ENCODE results near the gene CDHR5. TPM values are rescaled to one million over a fixed set of nuclear protein-coding genes. Genes with fewer than 3 reads are reported as not detected.

The CDHR5 gene
- total and polyA plus RNA-seq, 9 of the 15 experiments (the other 6 are each of a cell fraction or from before 2014, with no cell fraction given) = 0.16 TPM; not detected in 8

DNA sequence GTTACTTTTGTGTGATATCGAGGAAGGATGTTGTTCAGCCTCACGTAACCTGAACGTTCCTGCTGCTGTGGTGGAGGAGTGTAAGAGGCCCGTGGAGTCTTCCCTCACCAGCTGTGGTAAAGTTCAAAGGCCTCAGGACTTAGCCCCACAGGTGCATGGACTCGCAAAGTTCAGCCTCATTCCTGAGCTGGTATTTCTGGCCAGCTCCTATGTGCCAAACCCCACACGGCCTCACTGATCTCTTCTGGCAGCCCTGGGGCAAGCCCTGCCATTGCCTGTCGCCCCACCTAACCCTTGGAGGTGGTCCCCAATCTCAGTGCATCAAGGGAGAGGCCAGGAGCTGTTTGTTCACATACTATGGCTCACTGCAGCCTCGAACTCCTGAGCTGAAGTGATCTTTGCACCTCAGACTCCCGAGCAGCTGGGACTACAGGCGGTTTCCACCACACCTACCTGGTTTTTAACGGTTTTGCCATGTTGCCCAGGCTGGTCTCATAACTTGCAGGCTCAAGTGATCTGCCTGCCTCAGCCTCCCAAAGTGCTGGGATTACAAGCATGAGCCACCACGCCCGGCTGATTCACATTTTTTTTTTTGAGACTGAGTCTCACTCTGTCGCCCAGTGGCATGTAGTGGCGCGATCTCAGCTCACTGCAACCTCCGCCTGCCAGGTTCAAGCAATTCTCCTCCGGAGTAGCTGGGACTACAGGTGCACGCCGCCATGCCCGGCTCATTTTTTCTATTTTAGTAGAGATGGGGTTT lies 46.3 kb downstream of the CDHR5 start:
- H4K20me1 ChIP-seq (replicated peaks; ENCODE audit: control insufficient read depth, insufficient read depth, low read length) = peaks cover 43% of the 10 kb centered on the region
- no peak for FAIRE-seq
- TF ChIP-seq POLR2AphosphoS2 (IDR thresholded peaks at IDR 0.05; ENCODE audit: low read length) (no peak), POU5F1 (IDR thresholded peaks at IDR 0.05; ENCODE audit: borderline replicate concordance, low read depth, low read length, partially characterized antibody) (no peak), SREBF1 (IDR thresholded peaks at IDR 0.05; ENCODE audit: borderline replicate concordance, low read depth, low read length) (no peak), ZNF717 (CRISPR knock-in tag; IDR thresholded peaks at IDR 0.05) (no peak), LCOR (CRISPR knock-in tag; IDR thresholded peaks at IDR 0.05) (no peak), GTF2A2 (tag; IDR thresholded peaks at IDR 0.05) (no peak), MCM2 (IDR thresholded peaks at IDR 0.05; ENCODE audit: low read depth) (no peak), PRPF4 (IDR thresholded peaks at IDR 0.05; ENCODE audit: insufficient read depth, low read depth, low read length, poor library complexity, severe bottlenecking) (no peak), ASH1L (IDR thresholded peaks at IDR 0.05; ENCODE audit: borderline replicate concordance, low read depth, partially characterized antibody) (no peak), ZC3H8 (IDR thresholded peaks at IDR 0.05) (no peak)
- TF ChIP-seq, protein P1, sequence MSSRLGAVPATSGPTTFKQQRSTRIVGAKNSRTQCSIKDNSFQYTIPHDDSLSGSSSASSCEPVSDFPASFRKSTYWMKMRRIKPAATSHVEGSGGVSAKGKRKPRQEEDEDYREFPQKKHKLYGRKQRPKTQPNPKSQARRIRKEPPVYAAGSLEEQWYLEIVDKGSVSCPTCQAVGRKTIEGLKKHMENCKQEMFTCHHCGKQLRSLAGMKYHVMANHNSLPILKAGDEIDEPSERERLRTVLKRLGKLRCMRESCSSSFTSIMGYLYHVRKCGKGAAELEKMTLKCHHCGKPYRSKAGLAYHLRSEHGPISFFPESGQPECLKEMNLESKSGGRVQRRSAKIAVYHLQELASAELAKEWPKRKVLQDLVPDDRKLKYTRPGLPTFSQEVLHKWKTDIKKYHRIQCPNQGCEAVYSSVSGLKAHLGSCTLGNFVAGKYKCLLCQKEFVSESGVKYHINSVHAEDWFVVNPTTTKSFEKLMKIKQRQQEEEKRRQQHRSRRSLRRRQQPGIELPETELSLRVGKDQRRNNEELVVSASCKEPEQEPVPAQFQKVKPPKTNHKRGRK (tag; IDR thresholded peaks at IDR 0.05) = no peak
- TF ChIP-seq, protein P2, sequence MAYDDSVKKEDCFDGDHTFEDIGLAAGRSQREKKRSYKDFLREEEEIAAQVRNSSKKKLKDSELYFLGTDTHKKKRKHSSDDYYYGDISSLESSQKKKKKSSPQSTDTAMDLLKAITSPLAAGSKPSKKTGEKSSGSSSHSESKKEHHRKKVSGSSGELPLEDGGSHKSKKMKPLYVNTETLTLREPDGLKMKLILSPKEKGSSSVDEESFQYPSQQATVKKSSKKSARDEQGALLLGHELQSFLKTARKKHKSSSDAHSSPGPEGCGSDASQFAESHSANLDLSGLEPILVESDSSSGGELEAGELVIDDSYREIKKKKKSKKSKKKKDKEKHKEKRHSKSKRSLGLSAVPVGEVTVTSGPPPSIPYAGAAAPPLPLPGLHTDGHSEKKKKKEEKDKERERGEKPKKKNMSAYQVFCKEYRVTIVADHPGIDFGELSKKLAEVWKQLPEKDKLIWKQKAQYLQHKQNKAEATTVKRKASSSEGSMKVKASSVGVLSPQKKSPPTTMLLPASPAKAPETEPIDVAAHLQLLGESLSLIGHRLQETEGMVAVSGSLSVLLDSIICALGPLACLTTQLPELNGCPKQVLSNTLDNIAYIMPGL (CRISPR knock-in tag; IDR thresholded peaks at IDR 0.05) = no peak
- TF ChIP-seq, protein P3, sequence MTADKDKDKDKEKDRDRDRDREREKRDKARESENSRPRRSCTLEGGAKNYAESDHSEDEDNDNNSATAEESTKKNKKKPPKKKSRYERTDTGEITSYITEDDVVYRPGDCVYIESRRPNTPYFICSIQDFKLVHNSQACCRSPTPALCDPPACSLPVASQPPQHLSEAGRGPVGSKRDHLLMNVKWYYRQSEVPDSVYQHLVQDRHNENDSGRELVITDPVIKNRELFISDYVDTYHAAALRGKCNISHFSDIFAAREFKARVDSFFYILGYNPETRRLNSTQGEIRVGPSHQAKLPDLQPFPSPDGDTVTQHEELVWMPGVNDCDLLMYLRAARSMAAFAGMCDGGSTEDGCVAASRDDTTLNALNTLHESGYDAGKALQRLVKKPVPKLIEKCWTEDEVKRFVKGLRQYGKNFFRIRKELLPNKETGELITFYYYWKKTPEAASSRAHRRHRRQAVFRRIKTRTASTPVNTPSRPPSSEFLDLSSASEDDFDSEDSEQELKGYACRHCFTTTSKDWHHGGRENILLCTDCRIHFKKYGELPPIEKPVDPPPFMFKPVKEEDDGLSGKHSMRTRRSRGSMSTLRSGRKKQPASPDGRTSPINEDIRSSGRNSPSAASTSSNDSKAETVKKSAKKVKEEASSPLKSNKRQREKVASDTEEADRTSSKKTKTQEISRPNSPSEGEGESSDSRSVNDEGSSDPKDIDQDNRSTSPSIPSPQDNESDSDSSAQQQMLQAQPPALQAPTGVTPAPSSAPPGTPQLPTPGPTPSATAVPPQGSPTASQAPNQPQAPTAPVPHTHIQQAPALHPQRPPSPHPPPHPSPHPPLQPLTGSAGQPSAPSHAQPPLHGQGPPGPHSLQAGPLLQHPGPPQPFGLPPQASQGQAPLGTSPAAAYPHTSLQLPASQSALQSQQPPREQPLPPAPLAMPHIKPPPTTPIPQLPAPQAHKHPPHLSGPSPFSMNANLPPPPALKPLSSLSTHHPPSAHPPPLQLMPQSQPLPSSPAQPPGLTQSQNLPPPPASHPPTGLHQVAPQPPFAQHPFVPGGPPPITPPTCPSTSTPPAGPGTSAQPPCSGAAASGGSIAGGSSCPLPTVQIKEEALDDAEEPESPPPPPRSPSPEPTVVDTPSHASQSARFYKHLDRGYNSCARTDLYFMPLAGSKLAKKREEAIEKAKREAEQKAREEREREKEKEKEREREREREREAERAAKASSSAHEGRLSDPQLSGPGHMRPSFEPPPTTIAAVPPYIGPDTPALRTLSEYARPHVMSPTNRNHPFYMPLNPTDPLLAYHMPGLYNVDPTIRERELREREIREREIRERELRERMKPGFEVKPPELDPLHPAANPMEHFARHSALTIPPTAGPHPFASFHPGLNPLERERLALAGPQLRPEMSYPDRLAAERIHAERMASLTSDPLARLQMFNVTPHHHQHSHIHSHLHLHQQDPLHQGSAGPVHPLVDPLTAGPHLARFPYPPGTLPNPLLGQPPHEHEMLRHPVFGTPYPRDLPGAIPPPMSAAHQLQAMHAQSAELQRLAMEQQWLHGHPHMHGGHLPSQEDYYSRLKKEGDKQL (CRISPR knock-in tag; IDR thresholded peaks at IDR 0.05; ENCODE audit: borderline replicate concordance) = no peak

More for the DNA sequence above, 46.3 kb downstream of the CDHR5 start:
- POLR2A ChIA-PET = interaction anchor here (0.6 to 2.0 kb wide), 4 partner anchors 9 to 26 kb away, joined by 3 to 6 read pairs (median 5); no protein-coding TSS in a partner anchor
- WGBS (ENCODE audit: insufficient coverage, low coverage, missing lambda C conversion rate) = 62% methylated on average over 19 of the region's 21 CpGs
- Histone ChIP-seq H3K4me2 (ENCODE audit: insufficient read depth, low read length) (peak overlapping the region; percentile 97), H3K9ac (ENCODE audit: insufficient read depth in 1 of 2, low read depth in 2 of 2, low read length in 2 of 2) (peak overlapping the region; percentile 97 to 100), H3K9me3 (replicated peaks; ENCODE audit: control insufficient read depth, insufficient read depth, low read depth, low read length) (no peaks in the 10 kb centered on the region), H3K36me3 (ENCODE audit: control insufficient read depth, insufficient read depth, low read length) (peaks cover 55% of the 10 kb centered on the region; the same call in 2 of the 3 replicates), H3K79me2 (ENCODE audit: control insufficient read depth, insufficient read depth, low read length) (peaks cover 85% of the 10 kb centered on the region), H3K4me1 (replicated peaks in 1 of 2; ENCODE audit: control insufficient read depth in 2 of 2, insufficient read depth in 2 of 2, low read length in 2 of 2) (peaks cover 40 to 61% of the 10 kb centered on the region in 2 experiments), H3K9me1 (ENCODE audit: control insufficient read depth, insufficient read depth, low read length) (peaks cover 16% of the 10 kb centered on the region), H3K4me3 (peak overlapping the region; percentile 90), H2AFZ (ENCODE audit: low read depth, low read length) (no peak overlapping the region), H3K27me3 (ENCODE audit: control insufficient read depth in 2 of 2, insufficient read depth in 2 of 2, low read length in 2 of 2) (no peaks in the 10 kb centered on the region), H3K27ac (ENCODE audit: extremely low read depth, low read depth, low read length) (peak overlapping the region; percentile 20; the same call in 1 of the 3 replicates)
- no peak for DNase-seq (ENCODE audit: extremely low read depth in 1 of 4, low spot score in 3 of 4)
- BruUV-seq (replicated peaks) = no TSS peak
- intact Hi-C loops (cut with micrococcal nuclease) (no loop called here), in situ Hi-C loops (cut with MboI) (no loop called here)
- ATAC-seq = no peak
- CTCF ChIA-PET (ENCODE audit: low intra/inter-chr PET ratio) = no interaction called here
